GM19468 (cell line): ENCODE results near the gene HOXB9.

Source experiments
- ATAC-seq: cut with Tn5 transposase; IDR thresholded peaks from one replicate; pipeline ENCODE4 v1.9.1; 2021; ENCODE audit warnings: mild to moderate bottlenecking, moderate library complexity, moderate number of reproducible peaks; ENCODE audit not compliant: unreplicated experiment; ENCODE audit errors: extremely low read depth

HOXB9 gene

GRCh38 chr17:48589060-48589830 lies 36.9 kb downstream of the HOXB9 start:
- ATAC-seq = no peak

- no peak for ATAC-seq
These were observed 37.6 kb downstream of the HOXB9 start for GRCh38 chr17:48588528-48588927.

GRCh38 chr17:48588074-48588415 lies 38.1 kb downstream of the HOXB9 start:
- ATAC-seq = no peak

- no peak for ATAC-seq
These were observed 38.7 kb downstream of the HOXB9 start for GRCh38 chr17:48587276-48588073.

- ATAC-seq = no peak
These were observed 39.6 kb downstream of the HOXB9 start for GRCh38 chr17:48586355-48587258.

- ATAC-seq = no peak
These were observed 41.9 kb downstream of the HOXB9 start for GRCh38 chr17:48584223-48584741.

GRCh38 chr17:48583708-48584222 lies 42.4 kb downstream of the HOXB9 start:
- ATAC-seq = no peak

GRCh38 chr17:48582750-48583069 lies 43.4 kb downstream of the HOXB9 start:
- no peak for ATAC-seq

GRCh38 chr17:48579760-48580554 lies 46.2 kb downstream of the HOXB9 start:
- no peak for ATAC-seq

GRCh38 chr17:48579471-48579759 lies 46.7 kb downstream of the HOXB9 start:
- no peak for ATAC-seq

- ATAC-seq = no peak
These were observed 47.3 kb downstream of the HOXB9 start for GRCh38 chr17:48578616-48579470.

- no peak for ATAC-seq
These were observed 48.1 kb downstream of the HOXB9 start, which contains the start of gene HOXB4 for GRCh38 chr17:48577946-48578615. Gene HOXB4, minus strand, starts transcription at chr17:48578350. Its CDS starts 31 bp downstream, at chr17:48578319.

GRCh38 chr17:48577330-48577945 lies 48.7 kb downstream of the HOXB9 start:
- no peak for ATAC-seq

- no peak for ATAC-seq
These were observed 49.5 kb downstream of the HOXB9 start for GRCh38 chr17:48576479-48577309.

GRCh38 chr17:48575673-48576478 lies 50.3 kb downstream of the HOXB9 start:
- ATAC-seq = no peak

GRCh38 chr17:48575066-48575582 lies 51.0 kb downstream of the HOXB9 start:
- ATAC-seq = no peak
